ENCODE results near the gene BRIX1. TPM values are rescaled to one million over a fixed set of nuclear protein-coding genes. Genes with fewer than 3 reads are reported as not detected.

BRIX1 gene
- total RNA-seq, 1 donor from 2014 or later, result 15.7 TPM

Other genes with a start within 250 kb of the BRIX1 start
- 1.0 TPM in 1 of 3 replicates, not detected in the others for gene TTC23L, start 76.5 kb upstream of the BRIX1 start, total RNA-seq
- gene RAD1, start 207 bp upstream of the BRIX1 start, total RNA-seq, result 20.3 to 24.7 TPM (median 20.5 TPM) in 3 replicates
- gene DNAJC21, start 13.8 kb downstream of the BRIX1 start, total RNA-seq, result 37.3 to 45.4 TPM (median 39.3 TPM) in 3 replicates
- gene AGXT2, start 132.2 kb downstream of the BRIX1 start, total RNA-seq, result not detected in 3 replicates

All from chondrocyte (in vitro differentiated cells).